HepG2 (cell line): ENCODE measurements around the gene MAP2K2. TPM values are rescaled to one million over a fixed set of nuclear protein-coding genes. Genes with fewer than 3 reads are reported as not detected.
A peak's percentile ranks its signal among the peaks of the same experiment; 100 is the strongest.

Experiments used
- FOSL2 ChIP-seq: sonication (generic); formaldehyde crosslinking; IDR thresholded peaks from 2 replicates; pipeline ENCODE4 v1.4.0; 2020; ENCODE audit warnings: missing genetic modification reagents
- IRF2 ChIP-seq: IDR thresholded peaks from 2 replicates; pipeline ENCODE4 v1.6.1; 2018; ENCODE audit warnings: missing genetic modification reagents, missing compliant biosample characterization
- MED1 ChIP-seq: sonication (generic); formaldehyde crosslinking; IDR thresholded peaks from 2 replicates; pipeline ENCODE4 v1.4.0; 2020; ENCODE audit warnings: missing genetic modification reagents
- REL ChIP-seq: sonication (generic); formaldehyde crosslinking; conservative IDR thresholded peaks from 2 replicates; pipeline ENCODE4 v1.8.0; 2022; ENCODE audit warnings: mild to moderate bottlenecking, missing genetic modification reagents, moderate library complexity
- SOX5 ChIP-seq: IDR thresholded peaks from 2 replicates; pipeline ENCODE4 v1.6.1; 2016; ENCODE audit warnings: borderline replicate concordance
- THAP11 ChIP-seq: IDR thresholded peaks from 2 replicates; pipeline ENCODE4 v1.6.1; 2016; ENCODE audit warnings: missing biosample characterization, missing genetic modification reagents
- ZBTB38 ChIP-seq: sonication (generic); formaldehyde crosslinking; IDR thresholded peaks from 2 replicates; pipeline ENCODE4 v1.5.1; 2020; ENCODE audit warnings: mild to moderate bottlenecking, missing genetic modification reagents
- ZMAT3 ChIP-seq: sonication (generic); formaldehyde crosslinking; conservative IDR thresholded peaks from 2 replicates; pipeline ENCODE4 v1.7.0; 2021; ENCODE audit warnings: missing genetic modification reagents
- ZNF605 ChIP-seq: sonication (generic); formaldehyde crosslinking; IDR thresholded peaks from 2 replicates; pipeline ENCODE4 v1.8.0; 2022; ENCODE audit warnings: mild to moderate bottlenecking, missing genetic modification reagents
- polyA plus RNA-seq, 8 experiments: library from polyadenylated mRNA; depleted of rRNA in 3 of 8; stranded (reverse) in 7 of 8; unstranded in 1 of 8; fragments of >200 nt; fragmentation: Illumina TruSeq in 4 of 8; extraction: Trizol in 4 of 8; gene quantifications; 2 replicates each; pipeline versions ENCODE4 v1.2.1 to v1.2.3, GENCODE V29; 2011 to 2016; ENCODE audit warnings: low read depth in 4 of 8, missing spikeins in 1 of 8, mixed read lengths in 1 of 8; ENCODE audit not compliant: insufficient read depth in 1 of 8
- total RNA-seq, 5 experiments: library from RNA; depleted of rRNA; stranded (reverse); fragments of >200 nt; fragmentation: Illumina TruSeq; extraction: Trizol; gene quantifications; 2 replicates each; pipeline ENCODE4 v1.2.3, GENCODE V29; 2016; ENCODE audit warnings: low read depth in 1 of 5
- TF ChIP-seq, protein P1 (sequence below): sonication (generic); formaldehyde crosslinking; IDR thresholded peaks from 2 replicates; pipeline ENCODE4 v1.5.1; 2020; ENCODE audit warnings: missing genetic modification reagents, mild to moderate bottlenecking, borderline replicate concordance
- TF ChIP-seq, protein P2 (sequence below), 2 experiments: sonication (generic) in 1 of 2; formaldehyde crosslinking in 1 of 2; IDR thresholded peaks; 2 replicates each; pipeline versions ENCODE4 v1.4.0 to v1.6.1; 2018 to 2020; ENCODE audit warnings: missing genetic modification reagents in 2 of 2, borderline replicate concordance in 1 of 2, low read depth in 1 of 2, mild to moderate bottlenecking in 1 of 2, missing biosample characterization in 1 of 2
- TF ChIP-seq, protein P3 (sequence below): IDR thresholded peaks from 2 replicates; pipeline ENCODE4 v1.4.0; 2020; ENCODE audit warnings: mild to moderate bottlenecking, missing genetic modification reagents
- TF ChIP-seq, protein P4 (sequence below): sonication (generic); formaldehyde crosslinking; IDR thresholded peaks from 2 replicates; pipeline ENCODE4 v1.5.1; 2020; ENCODE audit warnings: missing genetic modification reagents, mild to moderate bottlenecking, borderline replicate concordance

MAP2K2 gene
- total and polyA plus RNA-seq, 2 of the 13 experiments (the other 11 are each of a cell fraction or from before 2014, with no cell fraction given), result 70.3 to 80.9 TPM

DNA sequence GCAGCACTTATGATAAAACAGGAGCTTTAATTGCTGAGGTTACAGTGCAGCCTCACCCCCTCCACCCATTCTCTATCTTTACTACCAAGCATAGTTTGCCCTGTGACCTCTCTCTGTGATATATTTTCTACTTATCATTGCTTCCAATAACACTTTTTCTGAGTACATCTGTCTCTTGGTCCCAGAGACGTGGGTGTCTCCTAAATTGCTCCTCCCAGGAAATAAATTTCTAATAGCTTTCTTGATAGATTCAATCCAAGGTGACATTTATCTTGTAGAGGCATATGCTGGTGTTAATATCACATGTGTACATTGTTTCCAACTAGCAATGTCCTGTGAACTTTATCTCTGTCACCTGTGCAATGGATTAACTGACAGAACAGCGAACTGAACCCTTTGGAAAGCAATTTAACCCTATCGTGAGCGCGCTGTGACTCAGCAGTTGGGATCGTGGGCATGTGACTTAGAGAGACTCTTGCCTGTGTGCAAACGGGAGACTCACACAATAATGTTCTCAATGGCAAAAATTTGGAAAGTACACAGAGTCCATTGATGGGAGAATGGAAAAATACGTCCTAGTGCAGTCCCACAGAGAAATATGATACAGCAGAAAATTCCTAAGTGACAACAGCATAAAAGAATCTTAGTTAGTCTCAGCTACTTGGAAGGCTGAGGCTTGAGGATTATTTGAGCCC is 7.0 kb upstream of the MAP2K2 start (continued):
- peak; percentile 50; the same call in 1 of the 2 replicates for TF ChIP-seq MED1 (CRISPR knock-in tag)
- TF ChIP-seq THAP11 (CRISPR knock-in tag), result peak; percentile 48; the same call in 1 of the 2 replicates
- TF ChIP-seq, protein P1, sequence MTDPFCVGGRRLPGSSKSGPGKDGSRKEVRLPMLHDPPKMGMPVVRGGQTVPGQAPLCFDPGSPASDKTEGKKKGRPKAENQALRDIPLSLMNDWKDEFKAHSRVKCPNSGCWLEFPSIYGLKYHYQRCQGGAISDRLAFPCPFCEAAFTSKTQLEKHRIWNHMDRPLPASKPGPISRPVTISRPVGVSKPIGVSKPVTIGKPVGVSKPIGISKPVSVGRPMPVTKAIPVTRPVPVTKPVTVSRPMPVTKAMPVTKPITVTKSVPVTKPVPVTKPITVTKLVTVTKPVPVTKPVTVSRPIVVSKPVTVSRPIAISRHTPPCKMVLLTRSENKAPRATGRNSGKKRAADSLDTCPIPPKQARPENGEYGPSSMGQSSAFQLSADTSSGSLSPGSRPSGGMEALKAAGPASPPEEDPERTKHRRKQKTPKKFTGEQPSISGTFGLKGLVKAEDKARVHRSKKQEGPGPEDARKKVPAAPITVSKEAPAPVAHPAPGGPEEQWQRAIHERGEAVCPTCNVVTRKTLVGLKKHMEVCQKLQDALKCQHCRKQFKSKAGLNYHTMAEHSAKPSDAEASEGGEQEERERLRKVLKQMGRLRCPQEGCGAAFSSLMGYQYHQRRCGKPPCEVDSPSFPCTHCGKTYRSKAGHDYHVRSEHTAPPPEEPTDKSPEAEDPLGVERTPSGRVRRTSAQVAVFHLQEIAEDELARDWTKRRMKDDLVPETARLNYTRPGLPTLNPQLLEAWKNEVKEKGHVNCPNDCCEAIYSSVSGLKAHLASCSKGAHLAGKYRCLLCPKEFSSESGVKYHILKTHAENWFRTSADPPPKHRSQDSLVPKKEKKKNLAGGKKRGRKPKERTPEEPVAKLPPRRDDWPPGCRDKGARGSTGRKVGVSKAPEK, result no peak
- TF ChIP-seq, protein P2, sequence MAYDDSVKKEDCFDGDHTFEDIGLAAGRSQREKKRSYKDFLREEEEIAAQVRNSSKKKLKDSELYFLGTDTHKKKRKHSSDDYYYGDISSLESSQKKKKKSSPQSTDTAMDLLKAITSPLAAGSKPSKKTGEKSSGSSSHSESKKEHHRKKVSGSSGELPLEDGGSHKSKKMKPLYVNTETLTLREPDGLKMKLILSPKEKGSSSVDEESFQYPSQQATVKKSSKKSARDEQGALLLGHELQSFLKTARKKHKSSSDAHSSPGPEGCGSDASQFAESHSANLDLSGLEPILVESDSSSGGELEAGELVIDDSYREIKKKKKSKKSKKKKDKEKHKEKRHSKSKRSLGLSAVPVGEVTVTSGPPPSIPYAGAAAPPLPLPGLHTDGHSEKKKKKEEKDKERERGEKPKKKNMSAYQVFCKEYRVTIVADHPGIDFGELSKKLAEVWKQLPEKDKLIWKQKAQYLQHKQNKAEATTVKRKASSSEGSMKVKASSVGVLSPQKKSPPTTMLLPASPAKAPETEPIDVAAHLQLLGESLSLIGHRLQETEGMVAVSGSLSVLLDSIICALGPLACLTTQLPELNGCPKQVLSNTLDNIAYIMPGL (CRISPR knock-in tag; IDR thresholded peaks at IDR 0.05; ENCODE audit: borderline replicate concordance in 1 of 2, low read depth in 1 of 2), result no peak
- peak; percentile 56; the same call in 1 of the 2 replicates for TF ChIP-seq IRF2
- TF ChIP-seq, protein P3, sequence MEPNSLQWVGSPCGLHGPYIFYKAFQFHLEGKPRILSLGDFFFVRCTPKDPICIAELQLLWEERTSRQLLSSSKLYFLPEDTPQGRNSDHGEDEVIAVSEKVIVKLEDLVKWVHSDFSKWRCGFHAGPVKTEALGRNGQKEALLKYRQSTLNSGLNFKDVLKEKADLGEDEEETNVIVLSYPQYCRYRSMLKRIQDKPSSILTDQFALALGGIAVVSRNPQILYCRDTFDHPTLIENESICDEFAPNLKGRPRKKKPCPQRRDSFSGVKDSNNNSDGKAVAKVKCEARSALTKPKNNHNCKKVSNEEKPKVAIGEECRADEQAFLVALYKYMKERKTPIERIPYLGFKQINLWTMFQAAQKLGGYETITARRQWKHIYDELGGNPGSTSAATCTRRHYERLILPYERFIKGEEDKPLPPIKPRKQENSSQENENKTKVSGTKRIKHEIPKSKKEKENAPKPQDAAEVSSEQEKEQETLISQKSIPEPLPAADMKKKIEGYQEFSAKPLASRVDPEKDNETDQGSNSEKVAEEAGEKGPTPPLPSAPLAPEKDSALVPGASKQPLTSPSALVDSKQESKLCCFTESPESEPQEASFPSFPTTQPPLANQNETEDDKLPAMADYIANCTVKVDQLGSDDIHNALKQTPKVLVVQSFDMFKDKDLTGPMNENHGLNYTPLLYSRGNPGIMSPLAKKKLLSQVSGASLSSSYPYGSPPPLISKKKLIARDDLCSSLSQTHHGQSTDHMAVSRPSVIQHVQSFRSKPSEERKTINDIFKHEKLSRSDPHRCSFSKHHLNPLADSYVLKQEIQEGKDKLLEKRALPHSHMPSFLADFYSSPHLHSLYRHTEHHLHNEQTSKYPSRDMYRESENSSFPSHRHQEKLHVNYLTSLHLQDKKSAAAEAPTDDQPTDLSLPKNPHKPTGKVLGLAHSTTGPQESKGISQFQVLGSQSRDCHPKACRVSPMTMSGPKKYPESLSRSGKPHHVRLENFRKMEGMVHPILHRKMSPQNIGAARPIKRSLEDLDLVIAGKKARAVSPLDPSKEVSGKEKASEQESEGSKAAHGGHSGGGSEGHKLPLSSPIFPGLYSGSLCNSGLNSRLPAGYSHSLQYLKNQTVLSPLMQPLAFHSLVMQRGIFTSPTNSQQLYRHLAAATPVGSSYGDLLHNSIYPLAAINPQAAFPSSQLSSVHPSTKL (CRISPR knock-in tag), result peak; percentile 80
- TF ChIP-seq REL (CRISPR knock-in tag), result no peak
- TF ChIP-seq, protein P4, sequence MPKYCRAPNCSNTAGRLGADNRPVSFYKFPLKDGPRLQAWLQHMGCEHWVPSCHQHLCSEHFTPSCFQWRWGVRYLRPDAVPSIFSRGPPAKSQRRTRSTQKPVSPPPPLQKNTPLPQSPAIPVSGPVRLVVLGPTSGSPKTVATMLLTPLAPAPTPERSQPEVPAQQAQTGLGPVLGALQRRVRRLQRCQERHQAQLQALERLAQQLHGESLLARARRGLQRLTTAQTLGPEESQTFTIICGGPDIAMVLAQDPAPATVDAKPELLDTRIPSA (CRISPR knock-in tag), result no peak
- TF ChIP-seq SOX5 (CRISPR knock-in tag), result peak; percentile 81; the same call in 1 of the 2 replicates
- no peak for TF ChIP-seq ZBTB38 (CRISPR knock-in tag)
- peak; percentile 98 for TF ChIP-seq FOSL2
- no peak for TF ChIP-seq ZMAT3
- TF ChIP-seq ZNF605, result no peak
